Measurements from ENCODE around the gene CALML5. TPM values are rescaled to one million over a fixed set of nuclear protein-coding genes. Genes with fewer than 3 reads are reported as not detected.

Gene CALML5
- total and polyA plus RNA-seq, 9 of the 15 experiments (the other 6 are each of a cell fraction or from before 2014, with no cell fraction given), result not detected

- POLR2A ChIA-PET, result interaction anchor here (0.6 to 1.1 kb wide), 3 partner anchors 23 to 49 kb away, joined by 3 to 5 read pairs (median 3); no protein-coding TSS in a partner anchor
- Histone ChIP-seq H3K79me2 (ENCODE audit: control insufficient read depth, insufficient read depth, low read length) (no peaks in the 10 kb centered on the region), H3K27ac (ENCODE audit: extremely low read depth, low read depth, low read length) (no peak overlapping the region), H3K36me3 (ENCODE audit: control insufficient read depth, insufficient read depth, low read length) (no peaks in the 10 kb centered on the region), H3K9me1 (ENCODE audit: control insufficient read depth, insufficient read depth, low read length) (no peaks in the 10 kb centered on the region), H4K20me1 (replicated peaks; ENCODE audit: control insufficient read depth, insufficient read depth, low read length) (no peaks in the 10 kb centered on the region), H3K4me3 (no peak overlapping the region), H3K27me3 (ENCODE audit: control insufficient read depth in 2 of 2, insufficient read depth in 2 of 2, low read length in 2 of 2) (no peaks in the 10 kb centered on the region), H2AFZ (ENCODE audit: low read depth, low read length) (no peak overlapping the region), H3K9ac (ENCODE audit: insufficient read depth in 1 of 2, low read depth in 2 of 2, low read length in 2 of 2) (peak overlapping the region in 1 of 2 experiments; percentile 57; a peak in 1 of 4 replicates), H3K4me2 (ENCODE audit: insufficient read depth, low read length) (no peak overlapping the region), H3K4me1 (replicated peaks in 1 of 2; ENCODE audit: control insufficient read depth in 2 of 2, insufficient read depth in 2 of 2, low read length in 2 of 2) (peaks cover 8 to 22% of the 10 kb centered on the region in 2 experiments; a peak in 3 of 5 replicates), H3K9me3 (replicated peaks; ENCODE audit: control insufficient read depth, insufficient read depth, low read depth, low read length) (no peaks in the 10 kb centered on the region)
- 66% methylated on average over 13 of the region's 16 CpGs for WGBS (ENCODE audit: insufficient coverage, low coverage, missing lambda C conversion rate)
- FAIRE-seq (peak; percentile 19), ATAC-seq (no peak), DNase-seq (ENCODE audit: extremely low read depth in 1 of 4, low spot score in 3 of 4) (no peak)
- CTCF ChIA-PET (ENCODE audit: low intra/inter-chr PET ratio), result no interaction called here
- no TSS peak for BruUV-seq (replicated peaks)
- intact Hi-C loops (cut with micrococcal nuclease), result no loop called here
- no peak for TF ChIP-seq ZNF75A (CRISPR knock-in tag; IDR thresholded peaks at IDR 0.05)
- no peak for TF ChIP-seq NR2C1 (IDR thresholded peaks at IDR 0.05)
- no peak for TF ChIP-seq NR2C1 (tag; IDR thresholded peaks at IDR 0.05)
- no peak for TF ChIP-seq ERF (CRISPR knock-in tag; IDR thresholded peaks at IDR 0.05)
- TF ChIP-seq POLR3G (IDR thresholded peaks at IDR 0.05; ENCODE audit: extremely low read depth, insufficient read length, insufficient replicate concordance), result no peak
- no peak for TF ChIP-seq FOXJ2 (tag; IDR thresholded peaks at IDR 0.05)
- no peak for TF ChIP-seq E2F1 (CRISPR knock-in tag; IDR thresholded peaks at IDR 0.05)
- TF ChIP-seq ZNF140 (CRISPR knock-in tag; IDR thresholded peaks at IDR 0.05), result no peak
- TF ChIP-seq ZNF589 (CRISPR knock-in tag; IDR thresholded peaks at IDR 0.05; ENCODE audit: low read depth), result no peak
- no peak for TF ChIP-seq CGGBP1 (CRISPR knock-in tag; IDR thresholded peaks at IDR 0.05)
- no peak for TF ChIP-seq NR2F6 (CRISPR knock-in tag; IDR thresholded peaks at IDR 0.05)
- no peak for TF ChIP-seq HMGXB4 (CRISPR knock-in tag; IDR thresholded peaks at IDR 0.05)
- no peak for TF ChIP-seq TAF9B (IDR thresholded peaks at IDR 0.05; ENCODE audit: partially characterized antibody)
- no peak for TF ChIP-seq PRDM10 (IDR thresholded peaks at IDR 0.05; ENCODE audit: partially characterized antibody)
- no peak for TF ChIP-seq TBL1XR1 (IDR thresholded peaks at IDR 0.05; ENCODE audit: low read length in 2 of 2)
- in situ Hi-C loops (cut with MboI), result no loop called here
These were observed 31.6 kb upstream of the CALML5 start for GRCh38 chr10:5530846-5531557.
